Measurements from ENCODE around the gene NIPA2.

The NIPA2 gene

GRCh38 chr15:22889146-22889818 lies 50.8 kb downstream of the NIPA2 start:
- DNase-seq (ENCODE audit: low read depth): no peak
- no peak overlapping the region for H3K4me3 ChIP-seq (ENCODE audit: low read depth, low read length)
- no peak for TF ChIP-seq CTCF (conservative IDR thresholded peaks at IDR 0.05; ENCODE audit: low read depth, low read length)

- no peak overlapping the region for H3K4me3 ChIP-seq (ENCODE audit: low read depth, low read length)
- TF ChIP-seq CTCF (conservative IDR thresholded peaks at IDR 0.05; ENCODE audit: low read depth, low read length): no peak
Observed at GRCh38 chr15:22890296-22890695, 51.8 kb downstream of the NIPA2 start.

GRCh38 chr15:22891426-22892210 lies 53.2 kb downstream of the NIPA2 start:
- no peak overlapping the region for H3K4me3 ChIP-seq (ENCODE audit: low read depth, low read length)
- DNase-seq (ENCODE audit: low read depth): no peak
- TF ChIP-seq CTCF (conservative IDR thresholded peaks at IDR 0.05; ENCODE audit: low read depth, low read length): no peak

More at GRCh38 chr15:22890296-22890695, 51.8 kb downstream of the NIPA2 start:
- no peak for DNase-seq (ENCODE audit: low read depth)

GRCh38 chr15:22892333-22892732 lies 53.9 kb downstream of the NIPA2 start:
- DNase-seq (ENCODE audit: low read depth): no peak
- no peak for TF ChIP-seq CTCF (conservative IDR thresholded peaks at IDR 0.05; ENCODE audit: low read depth, low read length)
- no peak overlapping the region for H3K4me3 ChIP-seq (ENCODE audit: low read depth, low read length)

GRCh38 chr15:22893081-22893480 lies 54.6 kb downstream of the NIPA2 start:
- no peak overlapping the region for H3K4me3 ChIP-seq (ENCODE audit: low read depth, low read length)
- DNase-seq (ENCODE audit: low read depth): no peak
- no peak for TF ChIP-seq CTCF (conservative IDR thresholded peaks at IDR 0.05; ENCODE audit: low read depth, low read length)

GRCh38 chr15:22893881-22894280 lies 55.4 kb downstream of the NIPA2 start:
- no peak for DNase-seq (ENCODE audit: low read depth)
- H3K4me3 ChIP-seq (ENCODE audit: low read depth, low read length): no peak overlapping the region
- TF ChIP-seq CTCF (conservative IDR thresholded peaks at IDR 0.05; ENCODE audit: low read depth, low read length): no peak
